GM19397 (cell line): Measurements from ENCODE around the gene CASP8.
A peak's percentile ranks its signal among the peaks of the same experiment; 100 is the strongest.
"Not testable (repeated sequence)": the region's sequence is repeated elsewhere in the genome, so short reads cannot be mapped to it uniquely, and the experiment has no call there.

ENCODE experiments used
- ATAC-seq: cut with Tn5 transposase; IDR thresholded peaks from one replicate; pipeline ENCODE4 v1.9.1; 2021; ENCODE audit warnings: mild to moderate bottlenecking, moderate library complexity; ENCODE audit not compliant: unreplicated experiment

CASP8 gene

GRCh38 chr2:201260302-201260800, at the start of gene CASP8:
CASP8 (plus strand) TSS chr2:201260536; CDS start chr2:201266487, 5,951 bp downstream.
- peak; percentile 38 for ATAC-seq

- no peak for ATAC-seq
These were observed 44.4 kb upstream of the CASP8 start for GRCh38 chr2:201215963-201216362.

DNA sequence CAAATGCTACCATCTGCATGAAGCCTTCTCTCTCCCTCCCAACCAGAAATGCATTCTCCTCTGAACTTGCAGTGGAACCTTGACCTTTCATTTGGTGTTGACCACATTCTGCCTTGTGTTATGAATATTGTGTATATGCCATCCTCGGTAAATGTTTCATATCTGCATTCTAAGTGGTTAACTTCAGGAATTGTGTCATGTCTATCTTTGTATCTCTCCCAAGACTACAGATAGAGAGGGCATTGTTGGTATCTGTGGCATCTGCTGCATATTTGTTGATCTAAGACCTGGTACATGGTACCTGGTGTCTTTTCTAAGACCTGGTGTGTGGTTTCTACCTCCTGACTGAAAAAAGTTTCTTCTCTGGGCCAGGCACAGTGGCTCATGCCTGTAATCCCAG, 43.4 kb upstream of the CASP8 start:
- ATAC-seq = no peak

GRCh38 chr2:201218780-201219179, 41.6 kb upstream of the CASP8 start:
- ATAC-seq = no peak

DNA sequence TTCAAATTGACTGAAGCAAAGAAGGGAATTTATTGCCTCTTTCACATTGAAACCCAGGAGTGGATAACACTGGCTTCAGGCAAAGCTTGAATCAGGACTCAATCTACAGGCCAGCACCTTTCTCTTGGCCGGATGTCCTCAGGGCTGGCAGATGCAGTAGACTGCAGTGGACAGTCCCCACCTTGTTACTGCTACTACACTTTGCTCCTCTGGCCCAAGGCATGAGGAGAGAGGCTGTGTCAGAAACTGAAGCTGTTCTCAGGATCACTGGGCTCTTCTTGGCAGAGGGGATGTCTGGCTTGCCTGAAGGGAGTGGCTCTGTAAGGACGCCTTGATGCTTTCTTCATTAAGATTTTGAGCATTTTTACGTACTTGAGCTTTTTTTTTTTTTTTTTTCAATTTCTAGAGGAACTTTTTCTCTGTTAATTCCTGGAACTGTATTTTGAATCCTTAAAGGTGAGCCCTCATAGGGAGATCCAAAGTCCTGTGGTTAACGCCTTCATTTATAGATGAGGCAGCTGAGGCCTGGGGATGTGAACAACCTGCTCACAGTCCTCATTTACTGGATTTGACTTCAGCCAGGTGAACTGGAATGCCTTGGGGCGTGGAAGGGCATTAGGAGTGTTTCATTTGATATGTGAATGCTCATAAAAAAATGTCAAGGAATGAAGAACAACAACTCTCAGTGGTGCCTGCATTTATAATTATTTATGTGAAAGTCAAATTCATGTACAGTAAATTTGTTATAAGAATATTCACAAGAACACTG, 40.8 kb upstream of the CASP8 start:
- no peak for ATAC-seq

GRCh38 chr2:201220102-201220570, 40.2 kb upstream of the CASP8 start:
- no peak for ATAC-seq

DNA sequence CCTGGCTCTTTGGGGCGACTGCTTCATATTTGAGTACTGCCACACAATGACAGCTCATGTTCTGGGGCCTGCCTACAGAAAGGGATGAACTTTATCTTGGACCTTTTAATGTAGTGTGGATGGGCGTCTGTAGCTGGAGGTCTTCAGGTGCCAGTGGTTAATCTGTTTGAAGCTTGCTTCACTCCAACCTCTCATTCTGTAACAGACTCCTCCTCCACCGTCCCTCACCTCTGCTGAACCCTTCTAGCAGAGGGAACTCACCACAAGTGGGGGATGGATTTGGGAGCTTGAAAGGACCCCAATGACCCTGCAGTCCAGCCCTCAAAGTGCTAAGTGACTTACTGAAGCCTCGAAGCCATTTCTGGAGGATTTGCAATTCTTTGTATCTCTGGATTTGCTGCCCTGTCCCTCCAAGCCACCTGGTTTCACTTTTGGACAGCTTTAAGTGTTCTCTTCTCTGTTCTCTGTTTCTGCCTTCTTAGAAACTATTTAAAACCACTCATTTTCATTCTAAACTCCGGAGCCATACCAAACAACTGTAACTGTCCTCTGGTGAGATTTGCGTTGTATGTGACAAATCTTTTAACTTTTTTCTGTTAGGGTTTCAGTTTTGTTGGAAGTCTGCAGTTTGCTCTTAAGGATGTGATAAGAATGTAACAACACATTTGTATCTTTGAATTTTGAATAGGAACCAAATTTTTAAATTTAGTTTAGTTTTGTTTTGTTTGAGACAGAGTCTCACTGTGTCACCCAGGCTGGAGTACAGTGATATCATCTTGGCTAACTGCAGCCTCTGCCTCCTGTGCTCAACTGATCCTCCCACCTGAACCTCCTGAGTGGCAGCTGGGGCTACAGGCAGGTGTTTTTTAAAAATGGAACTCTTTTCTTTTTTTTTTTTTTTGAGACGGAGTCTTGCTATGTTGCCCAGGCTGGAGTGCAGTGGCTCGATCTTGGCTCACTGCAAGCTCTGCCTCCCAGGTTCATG, 37.0 kb upstream of the CASP8 start:
- ATAC-seq = peak; percentile 85

- ATAC-seq = no peak
These were observed 31.9 kb upstream of the CASP8 start for GRCh38 chr2:201228271-201228911.

- ATAC-seq = no peak
These were observed 31.4 kb upstream of the CASP8 start for GRCh38 chr2:201228912-201229290.

DNA sequence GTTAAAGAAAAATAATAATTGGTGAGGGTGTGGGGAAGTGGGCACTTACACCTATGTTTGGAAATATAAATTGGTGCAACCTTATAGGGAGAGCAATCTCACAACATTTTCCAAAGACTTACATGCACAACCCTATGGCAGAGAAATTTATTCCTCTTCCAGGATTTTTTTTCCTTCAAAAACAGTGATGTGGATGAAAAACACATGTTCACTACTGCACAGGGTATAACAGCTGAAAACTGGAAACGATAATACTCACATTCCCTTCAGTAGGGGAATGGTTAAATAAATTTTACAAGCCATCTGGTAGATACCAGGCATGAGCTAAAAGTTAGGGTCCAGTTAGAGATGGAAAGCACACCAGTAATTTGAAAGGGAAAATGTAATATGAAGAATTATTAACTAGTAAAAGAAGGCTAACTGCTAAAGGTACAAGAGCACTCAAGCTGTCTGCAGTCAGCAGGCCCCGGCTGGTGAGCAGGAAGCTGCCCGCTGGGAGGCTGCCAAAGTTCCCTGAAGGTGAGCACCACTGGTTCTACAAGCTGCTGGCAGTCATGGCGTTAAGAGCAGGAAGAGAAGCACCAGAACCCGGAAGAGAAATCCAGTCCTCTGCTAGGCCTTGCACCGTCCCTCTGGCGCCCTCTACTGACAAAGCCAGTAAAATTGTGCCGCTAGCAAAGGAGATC, 28.4 kb upstream of the CASP8 start:
- peak; percentile 51 for ATAC-seq

DNA sequence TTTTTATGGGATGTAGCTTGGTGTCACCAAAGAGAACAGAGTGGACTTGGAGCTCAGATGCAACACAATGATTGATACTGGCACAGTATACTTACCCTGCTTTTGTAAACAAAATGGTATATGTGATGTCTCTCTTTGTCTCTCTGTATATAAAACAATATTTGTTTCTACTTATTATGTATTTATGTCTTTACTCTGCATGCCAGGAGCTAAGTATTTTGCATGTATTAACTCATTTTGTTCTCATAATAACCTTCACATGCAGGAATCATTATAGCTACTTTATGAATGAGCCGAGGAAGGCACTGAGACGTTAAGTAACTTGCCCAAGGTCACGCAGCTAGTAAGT, 27.9 kb upstream of the CASP8 start:
- no peak for ATAC-seq

- peak; percentile 87 for ATAC-seq
These were observed 27.0 kb upstream of the CASP8 start for GRCh38 chr2:201233192-201233811.

DNA sequence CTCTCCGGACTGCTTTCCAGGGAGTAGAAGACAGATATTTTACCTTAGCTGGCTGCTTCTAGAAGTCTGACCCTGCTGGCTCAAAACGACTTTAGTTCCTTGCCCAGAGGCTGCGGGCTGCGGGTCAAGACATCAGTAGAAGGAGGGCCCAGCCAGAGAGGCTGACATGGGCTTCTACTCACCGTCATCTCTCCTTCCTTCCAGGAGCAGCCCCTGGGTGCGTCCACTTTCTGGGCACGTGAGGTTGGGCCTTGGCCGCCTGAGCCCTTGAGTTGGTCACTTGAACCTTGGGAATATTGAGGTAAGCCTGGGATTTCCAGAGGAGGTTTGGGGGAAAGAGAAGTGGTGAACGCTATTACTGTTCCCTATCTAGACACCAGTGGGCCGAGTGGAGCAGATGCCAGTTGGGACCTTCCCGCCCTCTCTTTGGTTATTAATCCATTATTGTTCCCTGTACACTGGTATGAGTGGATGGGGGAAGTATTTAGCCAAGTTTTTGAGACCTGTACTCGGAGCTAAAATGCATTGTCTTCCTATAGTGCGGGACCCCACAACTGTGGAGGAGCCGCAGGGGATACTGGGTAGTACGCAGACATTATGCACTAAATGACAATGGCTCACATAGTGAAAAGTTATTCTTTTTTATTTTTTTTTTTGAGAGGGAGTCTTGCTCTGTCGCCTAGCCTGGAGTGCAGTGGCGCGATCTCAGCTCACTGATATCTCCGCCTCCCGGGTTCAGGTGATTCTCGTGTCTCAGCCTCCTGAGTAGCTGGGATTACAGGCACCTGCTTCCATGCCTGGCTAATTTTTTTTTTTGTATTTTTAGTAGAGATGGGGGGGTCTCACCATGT, 26.3 kb upstream of the CASP8 start:
- peak; percentile 21 for ATAC-seq

DNA sequence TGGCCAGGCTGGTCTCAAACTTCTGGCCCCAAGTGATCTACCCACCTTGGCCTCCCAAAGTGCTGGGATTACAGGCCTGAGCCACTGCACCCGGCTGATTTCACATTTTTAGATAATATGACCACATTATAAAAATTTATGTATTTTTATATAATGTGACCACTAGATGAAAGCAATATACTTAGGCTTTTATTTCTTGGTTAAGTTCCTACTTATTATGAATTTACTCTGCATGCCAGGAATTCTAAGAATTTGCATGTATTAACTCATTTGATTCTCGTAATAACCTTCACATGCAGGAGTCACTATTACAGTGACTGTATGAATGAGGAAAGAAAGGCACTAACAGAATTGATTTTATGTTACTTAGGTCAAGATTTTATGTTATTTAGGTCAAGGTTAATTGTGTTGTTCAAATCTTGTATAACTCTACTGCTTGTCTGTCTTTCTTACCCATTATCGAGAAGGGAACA, 25.6 kb upstream of the CASP8 start:
- no peak for ATAC-seq

- ATAC-seq = no peak
These were observed 24.2 kb upstream of the CASP8 start for GRCh38 chr2:201235860-201236811.

DNA sequence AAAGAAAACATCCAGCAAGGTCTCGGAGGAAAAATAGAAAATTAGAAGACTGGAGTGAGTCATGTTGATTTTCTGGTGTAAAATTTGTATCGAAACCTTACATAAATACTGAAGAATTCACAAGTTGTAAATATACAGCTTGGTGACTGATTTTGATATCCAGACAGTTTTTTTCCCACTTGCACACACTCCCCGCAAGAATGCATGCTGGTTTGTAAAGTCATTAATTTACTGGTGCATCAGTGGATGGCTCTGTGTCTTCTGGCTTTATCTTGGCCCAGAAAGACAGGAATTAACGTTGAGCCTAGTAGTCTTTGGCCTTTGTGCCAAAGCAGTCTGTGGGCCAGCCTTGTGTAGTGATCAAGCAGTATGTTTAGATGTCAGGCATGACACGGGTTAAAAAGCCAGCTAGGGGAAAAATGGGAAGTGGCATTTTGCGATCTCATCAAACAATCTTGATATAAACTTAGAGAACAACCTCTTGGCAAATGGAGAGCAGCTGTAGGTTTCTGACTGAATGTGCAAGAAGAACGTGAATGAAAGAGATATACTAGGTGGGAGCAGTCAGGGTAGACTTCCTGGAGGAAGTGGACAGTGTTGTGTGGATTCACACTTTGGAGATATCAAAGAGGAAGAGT, 22.7 kb upstream of the CASP8 start:
- no peak for ATAC-seq

DNA sequence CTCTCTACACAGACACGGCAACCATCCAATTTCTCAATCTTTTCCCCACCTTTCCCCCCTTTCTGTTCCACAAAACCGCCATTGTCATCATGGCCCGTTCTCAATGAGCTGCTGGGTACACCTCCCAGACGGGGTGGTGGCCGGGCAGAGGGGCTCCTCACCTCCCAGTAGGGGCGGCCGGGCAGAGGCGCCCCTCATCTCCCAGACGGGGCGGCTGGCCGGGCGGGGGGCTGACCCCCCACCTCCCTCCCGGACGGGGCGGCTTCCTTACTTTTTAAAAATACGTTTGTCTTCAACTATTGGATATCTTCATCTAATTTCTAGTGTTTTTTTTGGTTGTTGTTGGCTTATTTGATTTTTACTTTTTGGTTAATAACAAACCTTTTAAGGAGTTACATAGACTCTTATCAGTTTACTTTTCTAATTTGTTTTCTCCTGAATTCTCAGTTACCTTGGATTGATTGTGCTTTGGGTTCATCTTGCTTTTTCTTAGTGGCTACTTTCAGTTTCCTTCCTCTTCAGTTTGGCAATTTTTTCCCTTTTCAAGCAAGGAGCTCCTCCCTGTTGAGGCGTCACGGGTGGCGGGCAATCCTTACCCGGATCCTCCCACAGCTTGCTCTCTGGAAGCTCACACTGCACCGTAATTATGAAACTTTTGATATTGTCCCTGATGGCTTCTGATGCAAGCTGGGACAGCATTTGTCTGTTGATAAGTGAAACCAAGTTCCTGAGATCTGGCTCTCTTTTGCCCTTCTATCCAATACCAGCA, 21.0 kb upstream of the CASP8 start:
- not testable (repeated sequence) for ATAC-seq
